ENCODE data around the gene DENR. TPM values are rescaled to one million over a fixed set of nuclear protein-coding genes. Genes with fewer than 3 reads are reported as not detected.
"Not testable (repeated sequence)": the region's sequence is repeated elsewhere in the genome, so short reads cannot be mapped to it uniquely, and the experiment has no call there.

DENR gene
- total RNA-seq (2014; rRNA removed; shearing (Covaris generic)), result 55.3 and 56.4 TPM in 2 replicates
- 66.4 and 75.6 TPM in 2 replicates for polyA plus RNA-seq (2015; cell fraction: cytosol; rRNA removed)
- polyA plus RNA-seq (2015; cell fraction: nucleus; rRNA removed), result 41.3 and 42.5 TPM in 2 replicates

- peak; percentile 99 for DNase-seq (ENCODE audit: low read depth)
These were observed at the start of gene DENR for GRCh38 chr12:122752464-122753318. Gene DENR, plus strand, starts transcription at chr12:122752824. Its CDS starts 878 bp downstream, at chr12:122753702.

- not testable (repeated sequence) for DNase-seq (ENCODE audit: low read depth)
These were observed 49.6 kb upstream of the DENR start, which contains the start of gene HCAR2 for GRCh38 chr12:122702890-122703611. Gene HCAR2, minus strand, starts transcription at chr12:122703357. Its CDS starts 74 bp downstream, at chr12:122703283.

- not testable (repeated sequence) for DNase-seq (ENCODE audit: low read depth)
These were observed 48.8 kb upstream of the DENR start for GRCh38 chr12:122703841-122704240.

- not testable (repeated sequence) for DNase-seq (ENCODE audit: low read depth)
These were observed 43.3 kb upstream of the DENR start for GRCh38 chr12:122709287-122709686.

- not testable (repeated sequence) for DNase-seq (ENCODE audit: low read depth)
These were observed 42.3 kb upstream of the DENR start for GRCh38 chr12:122710341-122710740.

GRCh38 chr12:122711266-122711665 is 41.4 kb upstream of the DENR start:
- not testable (repeated sequence) for DNase-seq (ENCODE audit: low read depth)

- DNase-seq (ENCODE audit: low read depth), result not testable (repeated sequence)
These were observed 39.0 kb upstream of the DENR start for GRCh38 chr12:122713491-122714188.

GRCh38 chr12:122715211-122715610 is 37.4 kb upstream of the DENR start:
- not testable (repeated sequence) for DNase-seq (ENCODE audit: low read depth)

- DNase-seq (ENCODE audit: low read depth), result not testable (repeated sequence)
These were observed 36.0 kb upstream of the DENR start, which contains the start of gene HCAR3 for GRCh38 chr12:122716658-122717057. Gene HCAR3, minus strand, starts transcription at chr12:122716811. Its CDS starts 74 bp downstream, at chr12:122716737.

GRCh38 chr12:122721057-122721545 is 31.5 kb upstream of the DENR start:
- no peak for DNase-seq (ENCODE audit: low read depth)

- DNase-seq (ENCODE audit: low read depth), result no peak
These were observed 30.2 kb upstream of the DENR start for GRCh38 chr12:122722387-122722786.

- no peak for DNase-seq (ENCODE audit: low read depth)
These were observed 27.9 kb upstream of the DENR start for GRCh38 chr12:122724641-122725243.

- no peak for DNase-seq (ENCODE audit: low read depth)
These were observed 27.1 kb upstream of the DENR start for GRCh38 chr12:122725452-122726079.

GRCh38 chr12:122726080-122726558 is 26.5 kb upstream of the DENR start:
- DNase-seq (ENCODE audit: low read depth), result peak; percentile 65

- DNase-seq (ENCODE audit: low read depth), result no peak
These were observed 22.9 kb upstream of the DENR start for GRCh38 chr12:122729583-122730214.

- no peak for DNase-seq (ENCODE audit: low read depth)
These were observed 22.2 kb upstream of the DENR start, which contains the start of gene HCAR1 for GRCh38 chr12:122730215-122731014. Gene HCAR1, minus strand, starts transcription at chr12:122730844. Its CDS starts 505 bp downstream, at chr12:122730339.

- no peak for DNase-seq (ENCODE audit: low read depth)
These were observed 20.5 kb upstream of the DENR start for GRCh38 chr12:122732170-122732569.

- no peak for DNase-seq (ENCODE audit: low read depth)
These were observed 20.0 kb upstream of the DENR start for GRCh38 chr12:122732611-122733010.
